ENCODE data around the gene CD207.
"Not testable (repeated sequence)": the region's sequence is repeated elsewhere in the genome, so short reads cannot be mapped to it uniquely, and the experiment has no call there.

CD207 gene

GRCh38 chr2:70828914-70829824 is 6.4 kb downstream of the CD207 start:
- no peak for DNase-seq (ENCODE audit: low read depth in 2 of 2)

GRCh38 chr2:70828115-70828514 is 7.5 kb downstream of the CD207 start:
- no peak for DNase-seq (ENCODE audit: low read depth in 2 of 2)

- DNase-seq (ENCODE audit: low read depth in 2 of 2): no peak
Measured at GRCh38 chr2:70827388-70827787, 8.2 kb downstream of the CD207 start.

GRCh38 chr2:70826696-70827350 is 8.8 kb downstream of the CD207 start:
- DNase-seq (ENCODE audit: low read depth in 2 of 2): no peak

GRCh38 chr2:70823249-70823648 is 12.4 kb downstream of the CD207 start:
- no peak for DNase-seq (ENCODE audit: low read depth in 2 of 2)

- no peak for DNase-seq (ENCODE audit: low read depth in 2 of 2)
Measured at GRCh38 chr2:70822843-70823242, 12.8 kb downstream of the CD207 start.

DNA sequence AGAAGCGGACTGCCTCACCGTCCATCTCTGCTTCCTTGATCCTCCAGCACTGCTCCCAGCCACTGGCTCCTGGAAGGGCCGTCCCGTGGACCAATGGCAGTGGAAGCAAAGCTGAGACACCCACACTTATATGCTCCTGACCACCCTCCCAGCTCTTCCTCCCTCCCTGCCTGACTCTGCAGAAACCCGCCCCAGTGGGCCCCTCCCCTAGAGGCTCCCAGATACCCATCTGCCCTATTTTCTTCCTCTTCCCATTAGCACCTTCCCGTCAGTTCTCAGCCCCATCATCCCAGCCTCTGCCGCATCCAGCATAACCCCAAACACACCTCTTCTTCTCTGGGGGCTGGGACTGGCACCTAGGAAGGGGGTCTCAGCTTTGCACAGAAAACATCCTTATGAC is 15.1 kb downstream of the CD207 start, which contains the start of gene CLEC4F:
TSS of gene CLEC4F (minus strand) at position 101 of the 400 bp plus-strand sequence. CDS start at position 25, 76 bp downstream.
- DNase-seq (ENCODE audit: low read depth in 2 of 2): no peak

GRCh38 chr2:70817284-70817954 is 18.2 kb downstream of the CD207 start:
- no peak for DNase-seq (ENCODE audit: low read depth in 2 of 2)

DNA sequence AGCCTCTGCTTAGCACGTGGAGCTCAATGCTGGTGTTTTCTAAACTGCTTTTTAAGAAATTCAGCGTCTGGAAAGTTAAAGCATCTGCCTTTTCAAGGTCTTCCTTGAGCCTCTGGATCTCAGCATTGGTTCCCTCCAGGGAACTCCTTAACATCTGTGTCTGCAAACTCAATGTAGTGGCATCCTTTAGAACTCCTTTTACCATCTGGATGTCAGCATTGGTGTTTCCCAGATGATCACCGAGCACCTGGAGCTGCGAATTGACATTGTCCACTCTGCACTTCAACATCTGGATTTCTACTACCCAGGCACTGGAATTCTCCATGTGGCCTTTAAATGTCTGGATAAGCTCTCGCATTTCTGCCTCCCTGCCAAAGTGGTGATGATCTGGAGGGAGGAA is 18.9 kb downstream of the CD207 start:
- DNase-seq (ENCODE audit: low read depth in 2 of 2): no peak

DNA sequence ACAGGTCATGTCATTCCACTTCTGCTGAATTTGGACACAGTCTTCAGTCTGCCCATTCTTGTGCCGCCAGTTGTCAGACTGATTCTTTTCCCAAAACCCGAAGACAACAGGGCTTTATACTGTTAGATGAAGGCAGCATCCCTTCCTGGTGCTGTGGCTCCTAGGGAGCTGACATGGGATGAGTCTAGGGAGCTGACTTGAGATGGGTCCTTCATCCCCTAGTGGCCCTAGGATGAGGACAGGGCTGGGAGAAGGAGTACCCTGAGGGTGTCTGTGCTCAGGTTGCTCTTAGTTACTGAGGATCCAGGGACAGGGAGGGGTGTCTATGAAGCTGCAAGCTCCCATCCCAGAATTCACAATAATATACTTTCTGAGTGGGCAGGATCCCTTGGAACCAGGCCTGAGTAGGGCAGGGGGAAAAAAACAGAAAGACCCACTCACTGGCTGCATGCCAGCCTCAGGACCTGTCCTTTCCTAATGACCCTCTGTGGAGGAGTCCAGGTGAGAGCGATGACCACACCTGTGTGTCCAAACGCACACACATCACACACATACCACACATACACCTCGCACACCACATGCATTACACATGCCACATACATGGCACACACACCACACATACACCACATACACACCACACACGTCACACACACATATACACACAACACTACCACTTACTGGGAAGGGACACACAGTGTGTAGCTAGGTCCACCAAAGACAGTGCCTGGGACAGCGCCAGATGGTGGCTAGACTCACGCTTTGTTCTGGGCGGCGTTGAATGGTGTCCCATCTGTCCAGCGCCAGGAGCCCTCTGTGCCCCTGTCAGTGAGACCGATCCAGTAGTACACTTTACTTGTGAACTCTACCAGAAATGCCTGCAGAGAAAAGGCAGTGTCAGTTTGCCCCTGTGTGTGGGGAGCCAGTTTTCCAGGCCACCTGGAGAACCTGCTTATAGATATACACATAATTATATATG is 26.3 kb downstream of the CD207 start:
- no peak for DNase-seq (ENCODE audit: low read depth in 2 of 2)

DNA sequence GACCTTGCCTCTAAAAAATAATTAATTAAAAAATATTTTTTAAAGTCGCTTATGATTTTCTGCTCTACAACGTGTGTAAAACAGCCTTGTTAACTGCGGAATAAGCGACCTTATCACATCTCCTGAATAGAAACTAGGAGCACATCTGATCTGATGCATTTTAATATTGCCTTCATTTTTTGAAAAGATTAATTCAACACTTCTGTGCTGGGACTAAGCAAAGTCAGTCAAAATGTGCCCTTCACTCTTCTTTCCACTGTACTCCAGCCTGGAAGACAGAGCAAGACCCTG is 27.8 kb downstream of the CD207 start:
- DNase-seq (ENCODE audit: low read depth in 2 of 2): no peak

GRCh38 chr2:70807102-70807827 is 28.4 kb downstream of the CD207 start:
- no peak for DNase-seq (ENCODE audit: low read depth in 2 of 2)

- no peak for DNase-seq (ENCODE audit: low read depth in 2 of 2)
Measured at GRCh38 chr2:70806620-70807019, 29.0 kb downstream of the CD207 start.

DNA sequence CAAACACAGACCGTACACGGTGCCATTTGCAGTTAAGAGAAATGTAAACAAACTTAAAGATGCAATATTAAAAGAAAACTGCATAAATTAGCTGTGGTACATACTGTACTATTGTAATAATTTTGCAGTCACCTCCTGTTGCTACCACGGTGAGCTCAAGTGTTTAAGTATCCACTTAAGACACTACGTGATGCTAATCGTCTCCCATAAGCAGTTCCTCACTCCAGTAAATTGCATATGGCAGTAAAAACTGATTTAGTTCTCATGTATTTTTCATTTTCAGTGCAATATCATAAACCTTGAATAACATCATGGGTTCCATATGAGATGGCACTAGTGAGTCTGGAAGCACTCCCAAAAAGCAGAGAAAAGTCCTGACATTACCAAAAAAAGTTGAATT is 29.6 kb downstream of the CD207 start:
- DNase-seq (ENCODE audit: low read depth in 2 of 2): no peak

DNA sequence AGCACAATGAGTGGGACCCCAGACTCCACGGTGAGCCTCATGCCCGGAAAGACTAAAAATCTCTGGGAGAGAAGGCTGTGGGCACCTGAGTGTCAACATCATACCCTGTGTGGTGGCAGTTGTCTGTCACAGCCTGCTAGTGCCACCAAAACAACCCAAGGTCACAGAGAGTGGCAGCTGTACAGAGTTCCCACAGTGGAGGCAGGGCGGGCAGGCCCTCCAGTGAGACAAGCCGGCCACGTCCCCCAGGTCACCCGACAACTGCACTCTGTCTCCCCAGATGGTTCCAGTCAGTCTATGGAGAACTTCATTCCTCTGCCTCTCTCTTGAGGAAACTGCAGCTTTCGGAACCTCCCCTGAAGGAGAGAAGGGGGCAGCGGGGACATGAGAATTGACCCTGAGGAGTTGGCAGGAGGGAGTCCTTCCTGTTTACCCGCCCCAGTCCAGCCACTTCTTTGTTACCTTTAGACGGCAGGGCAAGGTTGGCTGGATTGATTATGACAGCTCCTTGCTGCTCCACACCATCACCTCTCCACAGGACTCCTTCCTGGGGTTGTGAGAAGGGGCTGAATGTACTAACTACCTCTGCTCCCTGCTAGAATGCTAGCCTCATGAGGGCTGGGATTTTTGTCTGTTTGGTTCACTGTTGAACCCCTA is 33.9 kb downstream of the CD207 start:
- DNase-seq (ENCODE audit: low read depth in 2 of 2): no peak

- no peak for DNase-seq (ENCODE audit: low read depth in 2 of 2)
Measured at GRCh38 chr2:70799706-70800105, 35.9 kb downstream of the CD207 start.

GRCh38 chr2:70797996-70798395 is 37.6 kb downstream of the CD207 start:
- DNase-seq (ENCODE audit: low read depth in 2 of 2): not testable (repeated sequence)

- DNase-seq (ENCODE audit: low read depth in 2 of 2): no peak
Measured at GRCh38 chr2:70797506-70797905, 38.1 kb downstream of the CD207 start.

DNA sequence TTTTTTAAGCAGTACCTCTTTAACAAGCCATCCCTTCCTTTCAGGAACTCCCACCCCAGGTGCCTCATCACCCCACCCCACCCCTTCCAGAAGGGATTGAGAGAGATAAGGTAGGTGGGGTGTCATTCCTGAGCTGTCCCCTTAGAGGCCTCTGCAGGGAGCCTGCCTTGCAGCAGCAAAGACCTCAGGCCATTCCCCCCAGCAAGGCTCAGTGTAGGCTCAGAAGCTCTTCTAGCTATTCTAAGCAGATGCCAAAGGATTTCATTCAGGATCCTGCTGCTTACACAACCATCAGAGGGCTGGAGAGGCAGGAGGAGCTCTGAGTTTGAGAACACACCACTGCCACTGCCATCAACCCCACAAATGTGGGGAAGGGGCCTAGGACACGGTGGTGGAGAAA is 39.4 kb downstream of the CD207 start:
- DNase-seq (ENCODE audit: low read depth in 2 of 2): no peak
